HT1080 (cell line): ENCODE data around the gene GABRR2. TPM values are rescaled to one million over a fixed set of nuclear protein-coding genes. Genes with fewer than 3 reads are reported as not detected.
A peak's percentile ranks its signal among the peaks of the same experiment; 100 is the strongest.
"Not testable (repeated sequence)": the region's sequence is repeated elsewhere in the genome, so short reads cannot be mapped to it uniquely, and the experiment has no call there.

Experiments
- DNase-seq: peaks from one replicate; pipeline ENCODE4 v3.0.0-alpha.2; 2015; ENCODE audit warnings: low read depth
- total RNA-seq: library from RNA; depleted of rRNA; stranded (reverse); fragments of >200 nt; shearing (Covaris generic); gene quantifications from 2 replicates; pipeline ENCODE4 v1.2.3, GENCODE V29; 2014

Gene GABRR2
- total RNA-seq, 1 experiment from 2014 or later = not detected

DNA sequence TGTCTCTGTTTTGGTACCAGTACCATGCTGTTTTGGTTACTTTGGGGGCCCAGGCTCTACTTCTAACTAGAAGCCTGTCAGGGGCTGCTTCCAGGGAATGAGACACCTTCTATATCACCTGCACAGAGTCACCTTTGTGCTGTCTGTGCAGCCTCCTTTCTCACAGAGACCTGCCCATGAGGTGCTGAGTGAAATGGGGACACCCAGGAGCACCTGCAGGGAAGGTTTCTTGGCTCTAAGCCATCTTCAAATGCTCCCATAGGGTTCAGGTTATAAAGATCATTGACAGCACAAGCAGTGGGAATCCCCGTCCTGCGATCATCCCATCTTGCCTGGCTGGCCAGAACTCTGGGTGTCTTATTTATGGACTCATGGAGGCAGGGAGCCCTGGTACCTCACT is 19.1 kb downstream of the GABRR2 start:
- DNase-seq = no peak

DNA sequence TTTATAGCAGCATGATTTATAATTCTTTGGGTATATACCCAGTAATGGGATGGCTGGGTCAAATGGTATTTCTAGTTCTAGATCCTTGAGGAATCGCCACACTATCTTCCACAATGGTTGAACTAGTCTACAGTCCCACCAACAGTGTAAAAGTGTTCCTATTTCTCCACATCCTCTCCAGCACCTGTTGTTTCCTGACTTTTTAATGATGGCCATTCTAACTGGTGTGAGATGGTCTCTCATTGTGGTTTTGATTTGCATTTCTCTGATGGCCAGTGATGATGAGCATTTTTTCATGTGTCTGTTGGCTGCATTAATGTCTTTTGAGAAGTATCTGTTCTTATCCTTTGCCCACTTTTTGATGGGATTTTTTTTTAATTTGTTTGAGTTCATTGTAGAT is 20.0 kb downstream of the GABRR2 start:
- not testable (repeated sequence) for DNase-seq

DNA sequence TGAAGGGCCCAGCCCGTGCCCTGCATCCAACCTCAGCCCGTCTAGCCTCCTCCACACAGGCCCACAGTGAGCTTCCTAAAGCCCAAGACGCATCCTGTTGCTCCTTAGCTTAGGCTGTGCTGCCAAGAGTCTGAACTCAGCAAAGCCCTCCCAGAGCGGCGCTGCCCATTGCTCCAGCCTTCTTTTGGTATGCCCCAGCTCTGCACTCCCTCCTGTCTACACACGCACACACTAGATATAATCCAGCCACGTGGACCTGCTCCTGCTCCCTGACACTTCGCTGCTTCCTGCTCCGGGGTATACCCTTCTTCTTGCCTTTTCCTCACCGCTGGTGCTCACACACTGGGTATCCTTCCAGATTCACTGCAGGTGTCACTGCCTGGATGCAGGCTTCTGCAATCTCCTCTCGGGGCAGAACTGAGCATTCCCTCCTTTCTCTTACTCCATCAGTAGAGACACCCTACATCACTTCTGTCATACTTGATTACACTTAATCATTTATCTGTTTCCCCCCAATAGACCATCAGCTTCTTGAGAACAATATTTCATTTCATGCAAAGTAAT is 23.8 kb downstream of the GABRR2 start:
- DNase-seq = no peak

DNA sequence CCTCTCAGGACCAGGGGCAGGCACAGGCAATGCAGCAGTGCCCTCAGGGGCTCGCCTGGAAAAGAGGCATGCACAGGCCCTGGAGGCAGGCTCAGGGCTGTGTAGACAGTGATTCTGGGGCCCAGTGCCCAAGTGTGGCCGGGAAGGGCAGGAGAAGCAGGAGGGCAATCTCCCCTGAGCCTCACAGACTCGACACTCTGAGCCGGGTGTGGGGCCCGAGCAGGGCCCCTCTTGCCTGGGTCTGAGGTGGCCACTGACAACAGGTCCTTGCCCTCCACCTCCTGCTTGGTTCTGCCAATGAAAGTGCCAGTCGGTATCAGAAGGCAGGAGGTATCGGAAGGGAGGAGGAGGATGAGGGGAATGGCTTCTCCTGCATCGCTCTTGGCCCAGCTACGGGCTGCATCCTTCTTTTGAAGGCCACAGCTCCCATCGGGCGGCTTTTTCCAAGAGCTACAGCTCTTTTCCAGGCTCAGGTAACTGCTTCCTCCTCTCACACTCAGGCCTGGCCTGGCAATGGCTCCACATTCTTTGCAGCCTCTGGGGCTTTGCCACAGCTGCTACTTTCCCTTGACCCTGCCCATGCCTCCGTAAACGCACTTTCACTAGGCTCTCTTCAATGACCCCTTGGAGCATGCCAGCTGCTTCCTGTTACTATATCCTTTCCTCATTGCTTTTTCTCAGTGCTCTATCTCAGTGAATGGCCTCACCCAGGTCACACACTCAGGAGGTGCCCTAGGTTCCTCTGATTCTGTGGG is 24.5 kb downstream of the GABRR2 start:
- DNase-seq = no peak

DNA sequence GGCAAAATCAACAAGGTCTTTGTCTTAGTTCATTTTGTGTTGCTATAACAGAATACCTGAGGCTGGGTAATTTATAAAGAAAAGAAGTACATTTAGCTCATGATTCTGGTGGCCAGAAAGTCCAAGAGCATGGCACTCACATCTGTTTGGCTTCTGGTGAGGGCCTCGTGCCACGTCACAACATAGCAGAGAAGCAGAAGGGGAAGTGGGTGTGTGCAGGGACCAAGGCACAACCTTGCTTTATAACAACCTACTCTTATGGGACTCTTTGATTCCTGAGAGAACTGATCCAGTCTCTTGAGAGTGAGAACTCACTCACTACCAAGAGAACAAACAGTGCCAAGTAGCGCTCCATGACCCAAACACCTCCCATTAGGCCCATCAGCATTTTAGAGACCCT is 25.4 kb downstream of the GABRR2 start:
- no peak for DNase-seq

DNA sequence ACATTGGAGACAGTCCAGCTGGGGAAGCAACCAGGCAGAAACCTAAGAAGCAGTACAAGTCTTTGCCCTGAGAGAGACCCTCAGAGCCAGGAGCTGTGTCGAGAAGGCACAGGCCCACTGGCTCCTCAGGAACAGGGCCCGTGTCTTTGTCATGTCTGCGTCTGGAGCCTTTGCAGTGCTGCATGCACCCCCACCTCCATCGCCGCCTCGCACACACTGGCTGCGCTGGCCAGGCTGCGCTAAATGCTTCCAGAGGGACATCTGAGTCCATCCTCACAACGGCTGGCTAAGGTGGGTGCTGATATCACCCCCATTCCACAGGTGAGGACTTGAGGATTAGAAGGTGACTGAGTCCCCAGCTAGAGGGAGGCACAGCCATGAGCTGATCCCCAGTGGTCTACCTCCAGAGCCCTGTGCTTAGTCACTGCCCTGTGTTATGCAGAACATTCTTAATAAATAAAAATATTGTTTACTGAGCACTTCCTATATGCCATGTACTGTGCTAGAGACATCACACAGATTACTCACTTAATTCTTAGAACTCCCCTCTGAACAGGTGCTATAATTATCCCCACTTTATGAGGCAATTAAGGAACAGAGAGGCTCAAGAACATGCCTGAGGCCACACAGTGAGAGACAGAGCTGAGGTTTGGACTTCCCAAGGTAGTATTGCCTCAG is 27.6 kb downstream of the GABRR2 start:
- no peak for DNase-seq

DNA sequence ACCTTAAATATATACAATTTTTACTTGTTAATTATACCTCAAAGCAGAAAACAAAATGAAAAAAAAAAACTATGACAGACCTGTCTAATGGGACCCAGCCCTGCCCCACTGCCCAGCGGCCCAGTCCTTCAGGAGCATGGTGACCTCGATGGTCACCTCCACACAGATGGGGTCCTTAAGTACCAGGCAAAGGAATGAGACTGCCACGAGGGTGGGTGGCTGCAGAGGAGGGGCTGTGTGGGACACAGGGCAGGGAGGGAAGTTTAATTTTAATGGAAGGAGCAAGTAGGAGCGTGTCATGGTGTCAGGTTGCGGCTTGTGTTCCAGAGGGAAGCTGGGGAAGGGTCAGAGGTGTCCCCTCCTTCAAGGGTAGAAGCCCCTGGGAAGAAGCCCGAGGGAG is 28.6 kb downstream of the GABRR2 start:
- DNase-seq = no peak

DNA sequence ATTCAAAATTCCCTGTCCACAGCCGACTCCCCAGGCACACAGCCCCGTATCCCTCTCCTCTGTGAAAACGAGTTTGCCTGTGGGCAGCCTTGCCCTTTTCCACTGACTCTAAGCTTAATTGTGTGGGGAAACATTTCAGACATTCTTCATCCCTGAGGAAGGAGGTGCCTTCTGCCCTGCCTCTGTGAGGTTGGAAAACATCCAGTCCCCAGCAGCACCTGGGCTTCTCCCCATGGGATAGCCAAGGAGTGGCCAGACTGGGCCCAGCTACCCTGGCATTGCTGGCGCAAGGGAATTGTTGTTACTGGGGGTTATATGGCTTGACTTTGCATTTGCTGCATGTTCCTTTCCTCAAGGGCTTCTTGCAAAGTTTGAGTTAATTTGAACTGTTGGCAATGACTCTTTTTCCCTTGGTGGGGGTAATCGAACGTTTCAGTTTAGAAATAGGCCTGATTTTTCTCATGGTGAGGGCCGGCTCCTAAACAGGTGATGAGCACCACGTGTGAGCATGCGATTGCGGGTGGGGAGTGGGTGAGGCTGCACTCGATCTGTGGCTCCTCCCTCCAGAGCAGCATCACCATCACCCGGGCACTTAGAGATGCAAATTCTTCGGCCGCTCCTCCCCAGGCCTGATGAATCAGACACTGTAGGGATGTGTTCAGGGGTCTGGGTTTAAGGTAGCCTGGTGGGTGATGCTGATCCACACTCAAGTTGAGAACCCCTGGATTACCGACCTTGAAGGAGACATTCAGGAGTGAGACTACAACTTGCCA is 29.9 kb downstream of the GABRR2 start:
- DNase-seq = no peak

DNA sequence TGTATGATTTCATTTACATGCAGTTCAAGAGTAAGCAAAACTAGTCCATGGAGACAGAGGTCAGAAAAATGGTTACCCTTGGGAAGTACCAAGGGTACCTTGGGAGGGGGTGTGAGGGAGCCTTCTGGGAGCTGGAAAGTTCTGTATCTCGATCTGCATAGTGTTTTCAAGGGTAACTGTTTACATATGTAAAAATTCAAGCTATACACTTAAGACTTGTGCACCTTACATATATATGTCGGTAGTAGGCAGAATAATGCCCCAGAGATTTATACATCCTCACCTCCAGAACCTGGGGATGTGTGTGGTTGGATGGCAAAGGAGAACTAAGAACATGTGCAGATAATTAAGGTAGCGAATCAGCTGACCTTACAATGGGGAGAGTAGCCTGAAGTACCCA is 31.0 kb downstream of the GABRR2 start:
- DNase-seq = no peak

DNA sequence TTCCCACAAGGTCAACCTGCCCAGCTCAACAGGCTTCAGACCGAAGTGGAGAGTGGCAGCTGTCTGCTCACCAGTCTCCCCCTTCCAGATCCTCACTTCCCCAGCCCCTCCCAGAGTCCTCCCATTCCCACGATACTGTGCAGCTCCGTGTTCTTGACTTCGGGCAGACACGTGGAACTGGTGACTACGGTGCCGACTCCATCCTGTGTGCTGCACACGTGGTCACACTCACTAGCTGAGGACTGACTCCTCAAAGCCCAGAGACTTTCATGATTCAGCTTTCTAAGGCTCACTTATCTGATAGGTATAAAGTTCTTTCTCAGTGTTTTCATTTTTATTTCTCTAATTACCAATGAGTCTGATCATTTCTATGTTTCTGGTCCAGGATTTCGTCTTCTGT is 32.4 kb downstream of the GABRR2 start:
- DNase-seq = no peak

DNA sequence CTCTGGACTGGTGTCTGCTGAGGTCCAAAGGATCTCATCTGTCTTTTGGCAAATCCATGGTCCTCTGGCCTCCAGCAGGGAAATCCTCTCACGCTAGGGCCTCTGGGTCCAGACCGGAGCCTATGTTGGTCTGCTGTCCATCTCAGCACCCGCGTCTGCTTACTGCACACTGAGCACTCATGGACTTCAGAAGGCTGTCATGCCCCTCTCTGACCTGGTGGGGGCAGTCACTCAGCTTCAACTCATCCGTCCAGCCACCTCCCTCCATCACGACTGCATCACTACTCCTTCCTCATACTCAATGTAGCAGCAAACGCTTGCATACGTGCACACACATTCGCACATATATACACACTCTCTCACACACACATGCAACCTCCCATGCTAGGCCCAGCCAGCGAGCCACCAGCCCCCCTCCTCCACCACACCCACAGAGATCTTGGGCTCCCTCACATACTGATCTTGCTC is 33.3 kb downstream of the GABRR2 start:
- DNase-seq = peak; percentile 65

DNA sequence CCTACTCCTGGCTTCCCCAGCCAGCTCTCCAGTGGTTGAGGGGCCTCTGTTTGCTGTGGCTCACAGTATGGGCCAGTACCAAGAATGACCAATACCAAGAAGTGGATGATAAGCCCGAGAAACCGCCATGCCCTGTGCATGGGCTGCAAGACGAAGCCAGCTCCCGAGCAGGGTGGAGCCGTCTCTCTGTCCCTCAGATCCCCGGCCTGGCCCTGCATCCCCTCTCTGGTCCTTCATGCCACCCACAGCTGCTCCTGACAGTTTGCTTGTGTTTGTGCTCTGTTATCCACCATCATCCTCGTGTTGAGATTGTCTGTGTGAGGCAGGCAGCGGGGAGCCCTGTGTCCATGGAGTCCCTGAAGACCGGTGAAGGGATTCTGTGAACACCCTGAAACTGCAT is 36.1 kb downstream of the GABRR2 start:
- DNase-seq = no peak

DNA sequence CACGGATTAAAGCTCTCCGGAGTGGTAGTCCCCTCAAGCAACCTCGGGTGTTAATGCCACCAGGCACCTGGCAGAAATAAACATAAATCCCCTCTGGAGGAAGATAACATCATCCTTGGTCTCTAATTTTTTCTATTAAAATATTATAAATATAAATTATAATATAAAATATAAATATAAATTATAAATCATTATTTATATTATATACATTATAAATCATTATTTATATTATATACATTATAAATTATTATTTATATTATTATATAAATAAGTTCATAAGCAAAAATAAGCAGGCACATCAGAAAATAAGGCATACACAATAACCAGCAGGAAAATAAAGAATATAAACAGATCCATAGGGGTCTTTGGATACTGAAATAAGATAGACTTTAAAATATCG is 39.2 kb downstream of the GABRR2 start:
- DNase-seq = no peak

DNA sequence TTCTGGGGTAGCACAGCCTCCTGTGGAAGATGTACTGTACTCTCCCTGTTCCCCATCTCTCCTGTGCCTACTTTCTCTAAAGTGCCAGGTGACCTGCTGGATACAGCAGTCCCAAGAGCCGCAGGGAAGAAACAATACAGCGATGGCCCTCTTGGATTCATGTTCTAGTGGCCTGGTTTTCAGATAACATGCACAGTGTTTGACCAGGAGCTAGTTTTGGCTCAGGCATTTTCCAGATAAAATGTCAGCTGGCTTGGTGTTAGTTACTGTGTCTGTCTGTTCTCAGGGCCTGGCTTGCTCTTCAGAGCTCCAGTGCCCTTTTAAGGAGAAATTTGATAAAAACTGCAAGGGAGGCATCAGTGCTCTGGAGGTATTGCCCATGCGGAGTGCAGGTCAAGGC is 41.3 kb downstream of the GABRR2 start:
- DNase-seq = no peak

DNA sequence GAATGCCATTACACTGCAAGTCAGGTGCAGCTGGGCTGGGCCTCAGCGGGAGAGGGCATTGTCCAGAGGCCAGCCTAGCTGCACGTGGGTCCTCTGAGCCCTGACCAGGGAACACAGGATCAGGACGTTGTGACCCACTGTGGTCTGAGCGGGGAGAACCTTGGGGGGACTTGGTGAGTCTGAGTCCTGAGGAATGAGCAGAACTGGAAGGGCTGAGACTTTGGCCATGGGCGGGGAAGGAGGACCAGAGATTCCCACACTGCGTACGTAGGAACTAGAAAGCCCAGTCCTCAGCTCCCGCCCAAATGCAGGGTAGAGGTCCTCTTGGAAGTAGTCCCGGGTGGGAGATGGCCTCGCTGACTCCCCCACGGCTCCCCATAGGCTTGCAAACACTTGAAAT is 42.5 kb downstream of the GABRR2 start:
- no peak for DNase-seq

DNA sequence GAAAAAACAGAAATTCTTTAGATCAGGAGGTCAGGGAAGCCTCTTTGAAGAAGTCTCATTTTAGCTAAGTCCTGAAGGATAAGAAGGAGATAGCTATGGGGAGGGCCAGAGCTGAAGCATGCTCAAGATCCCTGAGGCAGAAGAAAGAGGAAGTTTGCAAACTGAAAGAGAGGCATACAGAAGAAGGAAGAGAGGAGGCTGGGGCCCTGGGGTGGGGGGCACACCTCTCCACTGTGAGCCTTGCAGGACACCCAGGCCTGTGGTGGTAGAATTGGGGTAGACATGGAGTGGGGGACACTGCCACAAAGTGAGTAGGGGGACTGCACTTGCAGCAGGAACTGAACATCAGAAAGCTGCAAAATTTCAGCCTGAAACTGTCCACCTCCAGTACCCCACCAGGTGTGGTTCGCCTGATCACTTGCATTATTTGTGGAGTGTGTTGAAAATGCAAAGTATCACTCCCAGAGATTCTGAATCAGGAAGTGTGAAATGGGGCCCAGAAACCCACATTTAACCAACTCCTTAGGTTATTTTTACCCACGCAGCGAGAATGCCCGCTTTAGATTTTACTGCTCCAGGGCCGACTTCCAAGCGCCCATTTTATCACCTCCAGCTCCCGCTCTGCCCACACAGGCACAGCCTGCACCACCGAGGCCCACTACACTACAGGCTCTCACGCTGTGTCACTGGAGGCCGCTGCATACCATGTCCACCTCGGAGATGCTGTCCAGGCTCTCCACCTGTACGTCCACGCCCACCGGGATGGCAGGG is 44.0 kb downstream of the GABRR2 start:
- no peak for DNase-seq

DNA sequence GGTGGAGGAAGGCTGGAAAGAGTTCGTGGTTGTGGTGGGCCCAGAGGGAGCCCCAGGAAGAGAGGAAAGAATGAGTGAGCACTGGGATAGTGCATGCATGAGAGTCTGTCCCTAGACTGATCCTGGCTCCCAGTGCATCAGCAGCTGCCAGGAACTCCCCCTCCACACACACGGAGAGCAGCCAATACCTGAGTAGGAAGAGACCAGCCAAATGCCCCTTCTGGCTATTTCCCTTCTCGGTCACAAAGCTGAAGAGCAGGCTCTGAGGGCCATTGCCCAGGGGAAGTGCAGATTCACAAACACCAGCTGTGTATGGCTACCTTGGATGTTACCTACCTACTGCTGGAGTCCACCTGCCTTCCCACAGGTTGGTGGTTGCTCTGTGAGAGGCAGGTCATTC is 45.1 kb downstream of the GABRR2 start:
- DNase-seq = no peak

DNA sequence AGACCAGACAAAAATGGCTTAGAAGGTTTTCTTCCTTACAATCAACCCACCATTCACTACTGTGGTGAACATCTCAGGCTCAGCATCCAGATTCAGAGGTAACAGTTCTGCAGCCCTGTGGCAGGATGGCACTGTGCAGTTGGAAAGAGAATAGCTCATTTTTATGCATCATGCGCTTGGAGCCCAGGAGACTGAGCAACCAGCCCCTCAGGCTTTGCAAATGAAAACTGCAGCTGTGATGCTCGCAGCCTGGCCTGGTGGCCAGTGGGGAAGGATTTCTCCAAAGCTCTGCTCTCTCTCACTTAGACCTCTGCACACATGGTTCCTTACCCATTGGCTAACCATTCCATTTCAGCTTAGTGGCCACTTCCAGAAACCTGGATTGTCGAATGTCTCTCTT is 45.8 kb downstream of the GABRR2 start:
- no peak for DNase-seq

DNA sequence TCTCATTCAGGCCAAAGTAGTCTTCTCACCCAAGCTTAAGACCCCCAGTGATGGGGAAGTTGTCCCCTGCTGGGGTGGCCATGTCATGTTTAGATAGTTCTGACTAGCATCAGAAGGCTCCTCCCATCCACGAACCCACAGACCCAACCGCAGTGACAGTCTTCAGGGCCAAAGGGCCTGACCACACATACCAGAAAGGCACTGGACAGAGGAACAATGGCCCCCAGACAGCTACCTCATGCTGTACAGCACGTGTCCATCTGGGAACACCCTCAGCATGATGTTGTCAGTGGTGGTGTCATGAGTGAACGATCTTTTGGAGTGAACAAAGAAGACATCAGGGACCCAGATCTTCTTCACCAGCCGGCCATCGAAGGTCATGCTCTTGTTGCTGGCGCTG is 46.3 kb downstream of the GABRR2 start:
- DNase-seq = peak; percentile 10

DNA sequence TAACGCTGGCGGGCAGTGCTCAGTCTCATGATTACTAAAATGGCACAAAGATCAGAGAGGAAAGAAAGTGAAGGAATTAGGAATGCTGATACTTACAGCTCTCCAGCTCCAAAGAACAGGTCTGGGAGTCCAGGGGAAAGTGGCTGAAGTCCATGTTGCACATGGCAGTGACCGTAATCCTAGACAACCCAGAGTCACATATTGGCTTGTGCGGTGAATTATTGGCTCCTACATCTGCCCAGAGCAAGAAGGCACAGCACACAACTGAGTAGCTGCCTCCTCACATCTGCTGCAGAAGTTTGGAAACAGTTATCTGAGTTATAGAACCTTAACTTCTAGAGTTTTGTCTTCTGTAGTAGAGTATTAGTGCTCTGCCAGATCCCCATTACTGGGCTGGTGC is 47.2 kb downstream of the GABRR2 start:
- no peak for DNase-seq

DNA sequence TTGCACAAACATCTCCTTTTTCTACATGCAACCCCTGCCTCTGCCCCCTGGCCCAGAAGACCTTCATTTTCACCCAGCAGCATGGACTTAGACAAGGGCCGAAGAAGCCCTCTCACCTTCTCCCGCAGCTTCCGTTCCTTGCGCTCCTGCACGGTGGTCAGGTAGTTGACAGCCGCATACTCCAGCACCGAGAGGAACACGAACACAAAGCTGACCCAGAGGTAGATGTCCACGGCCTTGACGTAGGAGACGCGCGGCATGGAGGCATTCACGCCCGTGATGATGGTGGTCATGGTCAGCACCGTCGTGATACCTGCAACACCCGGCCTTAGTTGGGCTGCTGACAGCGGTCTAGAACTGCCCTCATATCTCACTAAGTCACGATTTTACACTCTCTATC is 50.8 kb downstream of the GABRR2 start:
- no peak for DNase-seq
